Mesothelial cell of epicardium (in vitro differentiated cells): Measurements from ENCODE around the gene PCSK6. TPM values are rescaled to one million over a fixed set of nuclear protein-coding genes. Genes with fewer than 3 reads are reported as not detected.
"Not testable (repeated sequence)": the region's sequence is repeated elsewhere in the genome, so short reads cannot be mapped to it uniquely, and the experiment has no call there.

Experiments used
- DNase-seq, 2 experiments: peaks; one replicate each; pipeline ENCODE4 v3.0.0; 2021; ENCODE audit warnings: low spot score in 2 of 2; ENCODE audit not compliant: unreplicated experiment in 2 of 2
- H3K27ac Mint-ChIP-seq: 2 replicates; pipeline ENCODE4 v1.8.0; 2021; ENCODE audit warnings: mixed read lengths
- H3K27me3 Mint-ChIP-seq: 2 replicates; pipeline ENCODE4 v1.8.0; 2021; ENCODE audit warnings: low read depth, mixed read lengths
- H3K36me3 Mint-ChIP-seq: 2 replicates; pipeline ENCODE4 v1.8.0; 2021; ENCODE audit warnings: mixed read lengths
- H3K4me1 Mint-ChIP-seq: 2 replicates; pipeline ENCODE4 v1.8.0; 2021; ENCODE audit warnings: mixed read lengths
- H3K4me3 Mint-ChIP-seq: 2 replicates; pipeline ENCODE4 v1.8.0; 2021; ENCODE audit warnings: mild to moderate bottlenecking, moderate library complexity, mixed read lengths
- H3K9me3 Mint-ChIP-seq: 2 replicates; pipeline ENCODE4 v1.8.0; 2021; ENCODE audit warnings: mixed read lengths
- CTCF ChIP-seq: fragments of 200-600 bp; sonication (generic); IDR thresholded peaks from one replicate; pipeline ENCODE4 v1.5.0; 2021; ENCODE audit warnings: antibody characterized with exemption; ENCODE audit not compliant: unreplicated experiment
- total RNA-seq: library from RNA; stranded (reverse); gene quantifications from 3 replicates; pipeline ENCODE4 v1.2.1, GENCODE V29; 2021

Gene PCSK6
- total RNA-seq, 1 donor from 2014 or later = 4.5 TPM

- peaks cover 21% of the 10 kb centered on the region for H3K27me3 Mint-ChIP-seq
- DNase-seq = no peak
- H3K36me3 Mint-ChIP-seq = no peaks in the 10 kb centered on the region
These were observed 31.8 kb downstream of the PCSK6 start for GRCh38 chr15:101457696-101458095.

GRCh38 chr15:101456057-101456739 is 33.3 kb downstream of the PCSK6 start:
- Mint-ChIP-seq H3K36me3 (no peaks in the 10 kb centered on the region), H3K9me3 (no peaks in the 10 kb centered on the region), H3K27me3 (peaks cover 18% of the 10 kb centered on the region), H3K27ac (no peak overlapping the region), H3K4me1 (peaks cover 14% of the 10 kb centered on the region), H3K4me3 (no peak overlapping the region)
- no peak for DNase-seq
- TF ChIP-seq CTCF = no peak

More at GRCh38 chr15:101457696-101458095, 31.8 kb downstream of the PCSK6 start:
- H3K4me3 Mint-ChIP-seq = no peak overlapping the region
- H3K27ac Mint-ChIP-seq = no peak overlapping the region
- no peaks in the 10 kb centered on the region for H3K9me3 Mint-ChIP-seq
- H3K4me1 Mint-ChIP-seq = no peaks in the 10 kb centered on the region
- no peak for TF ChIP-seq CTCF

- Mint-ChIP-seq H3K9me3 (no peaks in the 10 kb centered on the region), H3K4me3 (no peak overlapping the region), H3K36me3 (no peaks in the 10 kb centered on the region), H3K4me1 (peaks cover 17% of the 10 kb centered on the region), H3K27ac (no peak overlapping the region), H3K27me3 (peaks cover 17% of the 10 kb centered on the region)
- DNase-seq = no peak
- no peak for TF ChIP-seq CTCF
These were observed 34.0 kb downstream of the PCSK6 start for GRCh38 chr15:101455291-101456025.

- Mint-ChIP-seq H3K27me3 (peaks cover 17% of the 10 kb centered on the region), H3K4me1 (peaks cover 17% of the 10 kb centered on the region)
- not testable (repeated sequence) for H3K36me3 Mint-ChIP-seq, H3K9me3 Mint-ChIP-seq, DNase-seq, H3K27ac Mint-ChIP-seq, H3K4me3 Mint-ChIP-seq
These were observed 34.7 kb downstream of the PCSK6 start for GRCh38 chr15:101454781-101455180.

GRCh38 chr15:101454365-101454764 is 35.1 kb downstream of the PCSK6 start:
- no peaks in the 10 kb centered on the region for H3K36me3 Mint-ChIP-seq
- H3K27ac Mint-ChIP-seq = no peak overlapping the region
- no peak for TF ChIP-seq CTCF
- H3K4me3 Mint-ChIP-seq = no peak overlapping the region
- DNase-seq = no peak
- H3K9me3 Mint-ChIP-seq = no peaks in the 10 kb centered on the region
- peaks cover 17% of the 10 kb centered on the region for H3K27me3 Mint-ChIP-seq
- H3K4me1 Mint-ChIP-seq = peaks cover 17% of the 10 kb centered on the region
